B cell (primary cell): ENCODE data around the gene LYPLAL1. TPM values are rescaled to one million over a fixed set of nuclear protein-coding genes. Genes with fewer than 3 reads are reported as not detected.

ENCODE experiments used
- ATAC-seq: fragments of 200-7000 bp; cut with Tn5 transposase; one replicate; pipeline ENCODE4 v1.10.0; 2021; ENCODE audit warnings: low read depth, mild to moderate bottlenecking, moderate number of reproducible peaks, moderate library complexity
- CTCF ChIA-PET: fragments of 350-600 bp; sonication (Branson Sonifier 250); formaldehyde crosslinking; loops from one replicate; lab custom pipeline; 2021; ENCODE audit warnings: antibody characterized with exemption, inconsistent platforms; lab: Charles Lee
- POLR2A ChIA-PET: fragments of 350-600 bp; sonication (Branson Sonifier 250); formaldehyde crosslinking; loops from one replicate; lab custom pipeline; 2021; ENCODE audit warnings: antibody characterized with exemption; lab: Charles Lee
- DNase-seq: peaks from one replicate; pipeline ENCODE4 v3.0.0; 2013
- H2AFZ ChIP-seq: 2 replicates; pipeline ENCODE4 v1.6.1; 2012; ENCODE audit warnings: mild to moderate bottlenecking, low read depth, low read length; ENCODE audit not compliant: insufficient read depth, poor library complexity, severe bottlenecking
- H3K27ac ChIP-seq, 2 donors: 1 replicate in 1 of 2; 2 replicates in 1 of 2; pipeline ENCODE4 v1.5.1; 2012 to 2013; ENCODE audit warnings: low read length in 2 of 2, mild to moderate bottlenecking in 2 of 2, moderate library complexity in 1 of 2
- H3K27me3 ChIP-seq, 4 experiments: fragments of 200-600 bp in 1 of 4; sonication (generic) in 1 of 4; replicated peaks in 1 of 4; 1 replicate in 2 of 4; 2 replicates in 2 of 4; pipeline versions ENCODE4 v1.6.1 to v1.7.0; 2013 to 2016; ENCODE audit warnings: low read length in 3 of 4, mild to moderate bottlenecking in 2 of 4, mixed read lengths in 1 of 4, moderate library complexity in 1 of 4; ENCODE audit not compliant: insufficient read depth in 4 of 4, control insufficient read depth in 3 of 4; ENCODE audit errors: control extremely low read depth in 1 of 4
- H3K36me3 ChIP-seq, 2 experiments: replicated peaks in 1 of 2; 1 replicate in 1 of 2; 2 replicates in 1 of 2; pipeline versions ENCODE4 v1.6.1 to v1.7.1; 2013; ENCODE audit warnings: low read length in 1 of 2; ENCODE audit not compliant: insufficient read depth in 2 of 2, control insufficient read depth in 1 of 2; ENCODE audit errors: control extremely low read depth in 1 of 2, extremely low read depth in 1 of 2
- H3K4me1 ChIP-seq, 2 donors: fragments of 200-600 bp in 1 of 2; sonication (generic) in 1 of 2; 1 replicate in 1 of 2; 2 replicates in 1 of 2; pipeline versions ENCODE4 v1.5.1 to v1.6.1; 2013 to 2017; ENCODE audit warnings: low read length in 2 of 2; ENCODE audit not compliant: control insufficient read depth in 2 of 2, insufficient read depth in 2 of 2
- H3K4me2 ChIP-seq: replicated peaks from 2 replicates; pipeline ENCODE3; 2012; ENCODE audit warnings: mild to moderate bottlenecking, low read depth, low read length; ENCODE audit not compliant: poor library complexity, severe bottlenecking
- H3K4me3 ChIP-seq, 5 experiments: fragments of 200-600 bp in 1 of 5; sonication (generic) in 1 of 5; 1 replicate in 3 of 5; 2 replicates in 2 of 5; pipeline versions ENCODE4 v1.5.1 to v1.7.0; 2011 to 2016; ENCODE audit warnings: low read length in 4 of 5, mild to moderate bottlenecking in 4 of 5, low read depth in 2 of 5, control low read depth in 1 of 5, moderate library complexity in 1 of 5; ENCODE audit not compliant: insufficient read depth in 1 of 5; ENCODE audit errors: control extremely low read depth in 1 of 5, extremely low read depth in 1 of 5
- H3K79me2 ChIP-seq: fragments of 200-600 bp; sonication (generic); one replicate; pipeline ENCODE4 v1.6.0; 2016; ENCODE audit warnings: low read length; ENCODE audit not compliant: control insufficient read depth, insufficient read depth
- H3K9ac ChIP-seq: fragments of 200-600 bp; sonication (generic); 2 replicates; pipeline ENCODE4 v1.6.1; 2017; ENCODE audit warnings: mild to moderate bottlenecking, low read length, moderate library complexity
- H3K9me3 ChIP-seq, 3 donors: one replicate each; pipeline versions ENCODE4 v1.6.1 to v1.7.1; 2013; ENCODE audit warnings: low read length in 2 of 3; ENCODE audit not compliant: control insufficient read depth in 2 of 3, insufficient read depth in 1 of 3; ENCODE audit errors: control extremely low read depth in 1 of 3
- H4K20me1 ChIP-seq: 2 replicates; pipeline ENCODE4 v1.6.0; 2012; ENCODE audit warnings: mild to moderate bottlenecking, low read length; ENCODE audit not compliant: insufficient read depth, control insufficient read depth, poor library complexity, severe bottlenecking
- H3K27ac Mint-ChIP-seq: one replicate; pipeline ENCODE4 v1.8.0; 2021; ENCODE audit warnings: mixed read lengths
- H3K27me3 Mint-ChIP-seq: one replicate; pipeline ENCODE4 v1.8.0; 2021; ENCODE audit warnings: mixed read lengths
- H3K4me1 Mint-ChIP-seq: one replicate; pipeline ENCODE4 v1.8.0; 2021; ENCODE audit warnings: mixed read lengths
- H3K4me3 Mint-ChIP-seq: one replicate; pipeline ENCODE4 v1.8.0; 2021; ENCODE audit warnings: mixed read lengths
- H3K9me3 Mint-ChIP-seq: one replicate; pipeline ENCODE4 v1.8.0; 2022; ENCODE audit warnings: mixed read lengths; ENCODE audit not compliant: insufficient read depth
- CTCF ChIP-seq: fragments of 200-600 bp; IDR thresholded peaks from one replicate; pipeline ENCODE4 v1.8.0; 2022; ENCODE audit warnings: antibody characterized with exemption, mild to moderate bottlenecking
- EZH2 ChIP-seq: IDR thresholded peaks from 2 replicates; pipeline ENCODE4 v1.6.1; 2012; ENCODE audit warnings: borderline replicate concordance, low read depth, mild to moderate bottlenecking, moderate library complexity, low read length; ENCODE audit not compliant: insufficient read depth, poor library complexity, severe bottlenecking
- WGBS: methylation state at CpG from one replicate; pipeline ENCODE4 v1.1.5; 2013; ENCODE audit warnings: missing lambda C conversion rate; ENCODE audit not compliant: insufficient coverage; 5-methylcytosine and 5-hydroxymethylcytosine counted together
- intact Hi-C: fragments of 100-400 bp; cut with micrococcal nuclease; formaldehyde crosslinking; loops from one replicate; pipeline ENCODE4 v1.10.0; 2022
- polyA plus RNA-seq: library from polyadenylated mRNA; depleted of rRNA; stranded (reverse); fragments of >200 nt; gene quantifications from 2 replicates; pipeline ENCODE4 v1.2.3, GENCODE V29; 2012
- total RNA-seq, 2 donors: library from RNA; stranded (reverse); fragments of 120-200 nt in 1 of 2; gene quantifications; 1 replicate in 1 of 2; 2 replicates in 1 of 2; pipeline versions ENCODE4 v1.2.3 to v1.2.4, GENCODE V29; 2013 to 2022

The LYPLAL1 gene
- total and polyA plus RNA-seq, 2 donors (not counting 1 experiment from before 2014, with no cell fraction given), result 27.0 to 65.4 TPM

- Histone ChIP-seq H3K4me3 (no peak overlapping the region), H3K27me3 (no peaks in the 10 kb centered on the region), H4K20me1 (no peaks in the 10 kb centered on the region), H2AFZ (no peak overlapping the region), H3K9ac (no peak overlapping the region), H3K79me2 (peaks cover 64% of the 10 kb centered on the region), H3K4me2 (no peak overlapping the region), H3K36me3 (peaks cover 10 to 28% of the 10 kb centered on the region in 2 experiments), H3K9me3 (no peaks in the 10 kb centered on the region), H3K4me1 (peaks cover 22 to 45% of the 10 kb centered on the region in 2 donors), H3K27ac (no peak overlapping the region)
- H3K4me3 Mint-ChIP-seq, result no peak overlapping the region
- intact Hi-C loops, result loop anchor here (10.0 kb wide), 2 partner anchors 1096 to 1696 kb away; partner anchors contain the start of genes HLX and RAB3GAP2
- H3K27ac Mint-ChIP-seq, result peak overlapping the region; percentile 28
- no peak for ATAC-seq
- TF ChIP-seq EZH2, result no peak
- TF ChIP-seq CTCF, result no peak
- ChIA-PET POLR2A (interaction anchor here (0.8 kb wide), 1 partner anchor 9 kb away, joined by 5 read pairs; no protein-coding TSS in a partner anchor), CTCF (interaction anchor here (0.9 kb wide), 1 partner anchor 10 kb away, joined by 3 read pairs; no protein-coding TSS in a partner anchor)
- no peaks in the 10 kb centered on the region for H3K27me3 Mint-ChIP-seq
- H3K4me1 Mint-ChIP-seq, result peaks cover 64% of the 10 kb centered on the region
- no peak for DNase-seq
- H3K9me3 Mint-ChIP-seq, result no peaks in the 10 kb centered on the region
Observed at GRCh38 chr1:219179293-219179692, 5.6 kb downstream of the LYPLAL1 start.

GRCh38 chr1:219184337-219184736 lies 10.7 kb downstream of the LYPLAL1 start:
- intact Hi-C loops, result no loop called here
- TF ChIP-seq EZH2, result no peak
- TF ChIP-seq CTCF, result no peak
- Histone ChIP-seq H3K9ac (no peak overlapping the region), H4K20me1 (no peaks in the 10 kb centered on the region), H3K4me1 (peaks cover 12 to 38% of the 10 kb centered on the region in 2 donors), H3K27ac (peak overlapping the region in 1 of 2 donors; percentile 48), H3K27me3 (no peaks in the 10 kb centered on the region), H3K9me3 (peaks cover 0 to 2% (median 1%) of the 10 kb centered on the region in 3 donors), H3K4me2 (peak overlapping the region; percentile 9), H2AFZ (no peak overlapping the region), H3K79me2 (peaks cover 74% of the 10 kb centered on the region), H3K4me3 (no peak overlapping the region), H3K36me3 (peaks cover 12 to 13% of the 10 kb centered on the region in 2 experiments)
- Mint-ChIP-seq H3K9me3 (no peaks in the 10 kb centered on the region), H3K27ac (peak overlapping the region; percentile 38), H3K4me3 (peak overlapping the region; percentile 44), H3K27me3 (no peaks in the 10 kb centered on the region), H3K4me1 (peaks cover 63% of the 10 kb centered on the region)
- POLR2A ChIA-PET, result no interaction called here
- DNase-seq, result no peak
- no CpG with 5 or more reads among the region's 1 CpG for WGBS
- ATAC-seq, result no peak
- CTCF ChIA-PET, result interaction anchor here (1.0 kb wide), 1 partner anchor 10 kb away, joined by 3 read pairs; no protein-coding TSS in a partner anchor
